Osteocyte (in vitro differentiated cells): Measurements from ENCODE around the gene PCDHGA7. TPM values are rescaled to one million over a fixed set of nuclear protein-coding genes. Genes with fewer than 3 reads are reported as not detected.
"Not testable (repeated sequence)": the region's sequence is repeated elsewhere in the genome, so short reads cannot be mapped to it uniquely, and the experiment has no call there.

Source experiments
- DNase-seq: peaks from one replicate; pipeline ENCODE4 v3.0.0; 2021; ENCODE audit warnings: mixed read lengths; ENCODE audit not compliant: unreplicated experiment; ENCODE audit errors: extremely low spot score
- H3K27ac Mint-ChIP-seq: one replicate; pipeline ENCODE4 v1.8.0; 2021; ENCODE audit warnings: mild to moderate bottlenecking, mixed read lengths; ENCODE audit not compliant: unreplicated experiment
- H3K27me3 Mint-ChIP-seq: one replicate; pipeline ENCODE4 v1.8.0; 2021; ENCODE audit warnings: mixed read lengths; ENCODE audit not compliant: unreplicated experiment
- H3K36me3 Mint-ChIP-seq: one replicate; pipeline ENCODE4 v1.8.0; 2021; ENCODE audit warnings: mixed read lengths; ENCODE audit not compliant: unreplicated experiment
- H3K4me1 Mint-ChIP-seq: one replicate; pipeline ENCODE4 v1.8.0; 2021; ENCODE audit warnings: mixed read lengths; ENCODE audit not compliant: unreplicated experiment
- H3K4me3 Mint-ChIP-seq: one replicate; pipeline ENCODE4 v1.8.0; 2021; ENCODE audit warnings: mild to moderate bottlenecking, moderate library complexity, mixed read lengths; ENCODE audit not compliant: unreplicated experiment
- H3K9me3 Mint-ChIP-seq: one replicate; pipeline ENCODE4 v1.8.0; 2021; ENCODE audit warnings: mixed read lengths; ENCODE audit not compliant: unreplicated experiment
- CTCF ChIP-seq: fragments of 200-600 bp; sonication (generic); IDR thresholded peaks from 2 replicates; pipeline ENCODE4 v1.5.0; 2021; ENCODE audit warnings: antibody characterized with exemption, mild to moderate bottlenecking, moderate library complexity
- total RNA-seq: library from RNA; stranded (reverse); gene quantifications from 2 replicates; pipeline ENCODE4 v1.2.1, GENCODE V29; 2021

Gene PCDHGA7
- total RNA-seq, 1 donor from 2014 or later = 0.11 TPM

DNA sequence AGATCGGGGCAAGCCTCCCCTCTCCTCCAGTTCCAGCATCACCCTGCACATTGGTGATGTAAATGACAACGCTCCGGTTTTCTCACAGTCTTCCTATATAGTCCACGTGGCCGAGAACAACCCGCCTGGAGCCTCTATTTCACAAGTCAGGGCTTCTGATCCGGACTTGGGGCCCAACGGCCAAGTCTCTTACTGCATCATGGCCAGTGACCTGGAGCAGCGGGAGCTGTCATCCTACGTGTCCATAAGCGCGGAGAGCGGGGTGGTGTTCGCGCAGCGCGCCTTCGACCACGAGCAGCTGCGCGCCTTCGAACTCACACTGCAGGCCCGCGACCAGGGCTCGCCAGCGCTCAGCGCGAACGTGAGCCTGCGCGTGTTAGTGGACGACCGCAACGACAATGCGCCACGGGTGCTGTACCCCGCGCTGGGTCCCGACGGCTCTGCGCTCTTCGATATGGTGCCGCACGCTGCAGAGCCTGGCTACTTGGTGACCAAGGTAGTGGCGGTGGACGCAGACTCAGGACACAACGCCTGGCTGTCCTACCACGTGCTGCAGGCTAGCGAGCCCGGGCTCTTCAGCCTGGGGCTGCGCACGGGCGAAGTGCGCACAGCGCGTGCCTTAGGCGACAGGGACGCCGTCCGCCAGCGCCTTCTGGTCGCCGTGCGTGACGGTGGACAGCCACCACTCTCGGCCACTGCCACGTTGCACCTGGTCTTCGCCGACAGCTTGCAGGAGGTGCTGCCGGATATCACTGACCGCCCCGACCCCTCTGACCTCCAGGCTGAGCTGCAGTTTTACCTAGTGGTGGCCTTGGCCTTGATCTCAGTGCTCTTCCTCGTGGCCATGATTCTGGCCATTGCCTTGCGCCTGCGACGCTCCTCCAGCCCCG is 6.9 kb downstream of the PCDHGA7 start:
- H3K4me3 Mint-ChIP-seq = no peak overlapping the region
- H3K9me3 Mint-ChIP-seq = peaks cover 41% of the 10 kb centered on the region
- no peak for DNase-seq
- no peaks in the 10 kb centered on the region for H3K4me1 Mint-ChIP-seq
- no peak for TF ChIP-seq CTCF
- no peaks in the 10 kb centered on the region for H3K27me3 Mint-ChIP-seq
- no peak overlapping the region for H3K27ac Mint-ChIP-seq
- peaks cover 9% of the 10 kb centered on the region for H3K36me3 Mint-ChIP-seq

GRCh38 chr5:141392429-141393198 is 10.1 kb downstream of the PCDHGA7 start, which contains the start of gene PCDHGA8:
TSS of gene PCDHGA8 (plus strand) at chr5:141392633. CDS start at chr5:141392814, 181 bp downstream.
- Mint-ChIP-seq H3K9me3 (peaks cover 30% of the 10 kb centered on the region), H3K4me3 (no peak within 1 kb of the TSS), H3K27ac (no peak within 1 kb of the TSS), H3K36me3 (peaks cover 9% of the 10 kb centered on the region), H3K4me1 (no peaks in the 10 kb centered on the region), H3K27me3 (no peaks in the 10 kb centered on the region)
- no peak for DNase-seq
- no peak for TF ChIP-seq CTCF

GRCh38 chr5:141393267-141393666 is 10.7 kb downstream of the PCDHGA7 start:
- no peaks in the 10 kb centered on the region for H3K27me3 Mint-ChIP-seq
- H3K4me1 Mint-ChIP-seq = no peaks in the 10 kb centered on the region
- H3K36me3 Mint-ChIP-seq = peaks cover 9% of the 10 kb centered on the region
- TF ChIP-seq CTCF = no peak
- no peak for DNase-seq
- H3K27ac Mint-ChIP-seq = no peak overlapping the region
- H3K9me3 Mint-ChIP-seq = peaks cover 30% of the 10 kb centered on the region
- H3K4me3 Mint-ChIP-seq = no peak overlapping the region

DNA sequence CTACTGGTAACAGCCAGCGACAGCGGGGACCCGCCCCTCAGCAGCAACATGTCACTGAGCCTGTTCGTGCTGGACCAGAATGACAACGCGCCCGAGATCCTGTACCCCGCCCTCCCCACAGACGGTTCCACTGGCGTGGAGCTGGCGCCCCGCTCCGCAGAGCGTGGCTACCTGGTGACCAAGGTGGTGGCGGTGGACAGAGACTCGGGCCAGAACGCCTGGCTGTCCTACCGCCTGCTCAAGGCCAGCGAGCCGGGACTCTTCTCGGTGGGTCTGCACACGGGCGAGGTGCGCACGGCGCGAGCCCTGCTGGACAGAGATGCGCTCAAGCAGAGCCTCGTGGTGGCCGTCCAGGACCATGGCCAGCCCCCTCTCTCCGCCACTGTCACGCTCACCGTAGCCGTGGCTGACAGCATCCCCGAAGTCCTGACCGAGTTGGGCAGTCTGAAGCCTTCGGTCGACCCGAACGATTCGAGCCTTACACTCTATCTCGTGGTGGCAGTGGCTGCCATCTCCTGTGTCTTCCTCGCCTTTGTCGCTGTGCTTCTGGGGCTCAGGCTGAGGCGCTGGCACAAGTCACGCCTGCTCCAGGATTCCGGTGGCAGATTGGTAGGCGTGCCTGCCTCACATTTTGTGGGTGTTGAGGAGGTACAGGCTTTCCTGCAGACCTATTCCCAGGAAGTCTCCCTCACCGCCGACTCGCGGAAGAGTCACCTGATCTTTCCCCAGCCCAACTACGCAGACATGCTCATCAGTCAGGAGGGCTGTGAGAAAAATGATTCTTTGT is 12.1 kb downstream of the PCDHGA7 start:
- not testable (repeated sequence) for H3K4me1 Mint-ChIP-seq, H3K36me3 Mint-ChIP-seq, H3K4me3 Mint-ChIP-seq, H3K27me3 Mint-ChIP-seq, DNase-seq, H3K27ac Mint-ChIP-seq
- peaks cover 23% of the 10 kb centered on the region for H3K9me3 Mint-ChIP-seq

GRCh38 chr5:141397756-141398551 is 15.4 kb downstream of the PCDHGA7 start, which contains the start of gene PCDHGB5:
TSS of gene PCDHGB5 (plus strand) at chr5:141397947. CDS start at chr5:141398128, 181 bp downstream.
- not testable (repeated sequence) for H3K4me1 Mint-ChIP-seq, H3K36me3 Mint-ChIP-seq, H3K4me3 Mint-ChIP-seq, DNase-seq, H3K27ac Mint-ChIP-seq, H3K27me3 Mint-ChIP-seq
- peaks cover 11% of the 10 kb centered on the region for H3K9me3 Mint-ChIP-seq
